Endothelial cell of hepatic sinusoid (primary cell): ENCODE data around the gene ZNF470.

ENCODE experiments used
- in situ Hi-C: cut with HindIII; loops from 2 replicates; pipeline ENCODE4 v1.10.0; 2017; ENCODE audit warnings: low sequenced_read_pairs

ZNF470 gene

DNA sequence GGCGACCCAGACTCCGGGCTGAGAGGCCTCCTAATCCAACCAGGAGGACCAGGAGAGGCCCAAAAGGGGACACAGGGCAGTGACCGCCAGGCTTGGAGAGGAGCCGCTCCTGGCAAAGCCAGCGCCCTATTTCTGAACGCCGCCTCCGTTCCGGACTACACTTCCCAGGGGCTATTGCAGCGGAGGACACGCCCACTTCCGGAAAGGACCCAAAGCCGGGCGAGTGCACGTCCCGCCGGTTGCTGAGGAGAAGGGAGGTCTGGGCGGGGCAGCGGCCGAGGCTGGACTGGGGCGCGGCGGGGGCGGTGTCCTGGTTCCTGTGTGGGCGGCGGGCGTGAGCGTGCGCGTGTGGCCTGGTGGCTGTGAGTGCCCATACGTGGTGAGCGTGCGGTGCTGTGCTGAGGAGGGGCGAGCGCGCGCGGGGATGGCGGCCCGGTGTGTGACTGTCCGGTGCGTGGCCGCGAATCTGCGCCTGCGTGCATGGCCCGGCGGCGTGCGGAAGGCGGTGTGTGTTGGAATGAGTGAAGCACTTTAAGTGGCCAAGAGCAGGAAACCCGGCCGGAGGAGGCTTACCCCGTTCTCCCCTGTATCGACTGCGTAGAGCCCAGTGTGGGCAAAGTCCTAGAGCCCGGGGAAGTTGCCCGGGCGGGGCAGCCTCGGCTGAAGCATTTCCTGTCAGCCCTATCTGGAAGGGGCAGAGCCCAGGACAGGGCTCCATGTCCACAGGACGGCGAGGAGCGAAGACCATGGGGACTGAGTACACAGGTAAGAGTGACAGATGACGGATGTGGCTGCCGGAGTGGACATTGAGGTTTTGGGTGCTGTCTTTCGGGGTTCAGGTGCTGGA is at the start of gene ZNF470:
ZNF470 (plus strand) TSS at position 195 of the 847 bp plus-strand sequence. CDS start 2,844 bp downstream, outside the sequence.
- in situ Hi-C loops = no loop called here

DNA sequence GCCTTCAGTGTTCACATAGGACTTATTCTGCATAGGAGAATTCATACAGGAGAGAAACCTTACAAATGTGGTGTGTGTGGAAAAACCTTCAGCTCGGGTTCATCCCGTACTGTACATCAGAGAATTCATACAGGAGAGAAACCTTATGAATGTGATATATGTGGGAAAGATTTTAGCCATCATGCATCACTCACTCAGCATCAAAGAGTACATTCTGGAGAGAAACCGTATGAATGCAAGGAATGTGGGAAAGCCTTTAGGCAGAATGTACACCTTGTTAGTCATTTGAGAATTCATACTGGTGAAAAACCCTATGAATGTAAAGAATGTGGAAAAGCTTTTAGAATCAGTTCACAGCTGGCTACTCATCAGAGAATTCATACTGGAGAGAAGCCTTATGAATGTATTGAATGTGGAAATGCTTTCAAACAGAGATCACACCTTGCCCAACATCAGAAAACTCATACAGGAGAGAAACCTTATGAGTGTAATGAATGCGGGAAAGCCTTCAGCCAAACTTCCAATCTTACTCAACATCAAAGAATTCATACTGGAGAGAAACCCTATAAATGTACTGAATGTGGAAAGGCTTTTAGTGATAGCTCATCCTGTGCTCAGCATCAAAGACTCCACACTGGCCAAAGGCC is 41.9 kb upstream of the ZNF470 start:
- in situ Hi-C loops = no loop called here

DNA sequence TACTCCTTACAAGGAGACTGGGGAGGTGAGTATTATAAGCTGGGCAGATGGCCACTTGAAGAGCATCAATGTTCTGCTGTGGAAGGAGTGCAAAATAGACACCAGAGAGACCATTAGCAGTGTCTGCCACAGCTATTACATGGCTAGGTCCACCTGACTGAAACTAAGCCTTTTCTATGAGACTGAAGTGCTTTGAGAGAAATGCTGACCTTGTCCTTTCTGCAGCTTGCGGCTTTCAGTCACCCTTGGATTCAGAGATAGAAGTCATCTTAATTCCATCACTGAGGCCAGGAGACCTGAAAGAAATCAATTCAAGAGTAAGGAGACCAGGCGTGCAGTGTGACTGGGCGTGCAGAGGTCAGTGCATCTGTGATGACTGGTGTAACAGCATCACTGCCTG is 29.8 kb upstream of the ZNF470 start:
- in situ Hi-C loops = no loop called here

DNA sequence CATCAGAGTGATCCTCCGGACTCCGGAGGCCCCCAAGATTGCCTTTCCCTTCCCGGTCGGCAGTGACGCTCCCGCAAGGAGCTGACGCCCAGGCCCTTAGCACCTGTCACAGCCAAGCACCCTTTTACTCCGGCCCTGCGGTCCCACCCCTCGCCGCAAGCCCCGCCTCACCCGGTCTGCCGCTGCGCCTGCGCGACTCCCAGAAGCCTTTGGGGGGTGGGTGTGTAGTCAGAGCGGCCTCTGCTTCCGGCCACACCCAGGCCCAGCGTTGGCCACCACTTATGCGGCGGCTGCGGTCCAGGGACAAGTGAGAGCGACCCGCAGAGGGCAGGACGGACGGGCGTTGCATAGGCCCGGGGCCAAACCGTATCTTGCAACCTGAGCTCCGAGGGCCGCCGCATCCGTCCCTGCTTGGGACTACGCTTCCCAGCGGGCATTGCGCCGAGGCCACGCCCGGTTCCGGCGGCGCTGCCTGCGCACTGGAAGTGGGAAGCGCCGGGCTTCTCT is 29.0 kb upstream of the ZNF470 start:
- in situ Hi-C loops = no loop called here

DNA sequence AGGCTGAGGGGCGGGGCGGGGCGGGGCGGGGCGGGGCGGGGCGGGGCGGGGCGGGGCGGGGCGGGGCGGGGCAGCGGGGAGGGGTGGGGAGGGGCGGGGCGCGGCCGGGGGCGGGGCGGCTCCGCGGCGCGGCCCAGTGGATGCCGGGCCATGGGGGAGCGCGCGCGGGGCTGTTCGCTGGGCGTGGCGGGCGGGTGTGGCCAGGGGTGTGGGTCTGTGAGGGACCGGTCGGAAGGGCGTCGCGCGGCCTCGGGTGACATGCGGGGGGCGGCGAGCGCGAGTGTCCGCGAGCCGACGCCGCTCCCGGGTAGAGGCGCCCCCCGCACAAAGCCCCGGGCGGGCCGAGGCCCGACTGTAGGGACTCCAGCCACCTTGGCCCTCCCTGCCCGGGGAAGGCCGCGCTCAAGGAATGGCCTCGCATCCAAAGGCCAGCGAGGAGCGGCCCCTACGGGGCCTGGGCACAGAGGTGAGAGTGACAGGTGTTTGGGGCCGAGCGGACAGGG is 28.5 kb upstream of the ZNF470 start, which contains the start of gene ZFP28:
ZFP28 (plus strand) TSS at position 188 of the 503 bp plus-strand sequence; CDS start at position 259, 71 bp downstream.
- in situ Hi-C loops = no loop called here

DNA sequence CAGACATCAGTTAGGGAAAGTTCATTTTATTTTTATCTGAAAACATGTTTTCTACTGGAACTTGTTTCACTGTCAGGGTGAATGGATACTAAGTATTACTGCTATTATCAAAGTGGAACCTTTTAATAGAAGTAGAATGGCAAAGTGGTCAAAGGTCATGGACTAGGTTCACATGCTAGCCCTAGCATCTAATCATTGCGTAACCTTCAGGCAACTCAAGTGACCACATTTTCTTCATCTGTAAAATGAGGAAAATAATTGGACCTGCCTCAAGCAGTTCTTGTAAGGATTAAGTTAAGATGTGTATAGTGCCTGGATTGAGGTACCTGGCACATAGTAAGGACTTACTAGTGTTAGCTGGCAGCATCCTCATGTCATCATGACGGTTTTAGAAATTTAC is 23.5 kb upstream of the ZNF470 start:
- in situ Hi-C loops = no loop called here

DNA sequence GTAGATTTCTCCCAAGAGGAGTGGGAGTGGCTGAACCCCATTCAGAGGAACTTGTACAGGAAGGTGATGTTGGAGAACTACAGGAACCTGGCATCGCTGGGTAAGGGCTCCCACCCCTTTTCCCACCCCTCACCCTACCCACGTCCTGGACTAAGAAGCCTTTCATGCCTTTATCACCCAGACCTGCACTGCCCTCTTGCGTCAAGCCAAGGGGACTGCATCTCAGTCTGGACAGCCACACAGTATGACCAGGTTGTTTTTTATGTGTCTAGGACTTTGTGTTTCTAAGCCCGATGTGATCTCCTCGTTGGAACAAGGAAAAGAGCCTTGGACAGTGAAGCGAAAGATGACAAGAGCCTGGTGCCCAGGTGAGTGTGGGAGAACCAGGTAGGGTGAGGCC is 19.7 kb upstream of the ZNF470 start:
- in situ Hi-C loops = no loop called here

DNA sequence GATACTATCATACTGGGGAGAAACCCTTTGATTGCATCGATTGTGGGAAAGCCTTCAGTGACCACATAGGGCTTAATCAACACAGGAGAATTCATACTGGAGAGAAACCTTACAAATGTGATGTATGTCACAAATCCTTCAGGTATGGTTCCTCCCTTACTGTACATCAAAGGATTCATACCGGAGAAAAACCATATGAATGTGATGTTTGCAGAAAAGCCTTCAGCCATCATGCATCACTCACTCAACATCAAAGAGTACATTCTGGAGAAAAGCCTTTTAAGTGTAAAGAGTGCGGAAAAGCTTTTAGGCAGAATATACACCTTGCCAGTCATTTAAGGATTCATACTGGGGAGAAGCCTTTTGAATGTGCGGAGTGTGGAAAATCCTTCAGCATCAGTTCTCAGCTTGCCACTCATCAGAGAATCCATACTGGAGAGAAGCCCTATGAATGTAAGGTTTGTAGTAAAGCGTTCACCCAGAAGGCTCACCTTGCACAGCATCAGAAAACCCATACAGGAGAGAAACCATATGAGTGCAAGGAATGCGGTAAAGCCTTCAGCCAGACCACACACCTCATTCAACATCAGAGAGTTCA is 12.9 kb upstream of the ZNF470 start:
- in situ Hi-C loops = no loop called here

DNA sequence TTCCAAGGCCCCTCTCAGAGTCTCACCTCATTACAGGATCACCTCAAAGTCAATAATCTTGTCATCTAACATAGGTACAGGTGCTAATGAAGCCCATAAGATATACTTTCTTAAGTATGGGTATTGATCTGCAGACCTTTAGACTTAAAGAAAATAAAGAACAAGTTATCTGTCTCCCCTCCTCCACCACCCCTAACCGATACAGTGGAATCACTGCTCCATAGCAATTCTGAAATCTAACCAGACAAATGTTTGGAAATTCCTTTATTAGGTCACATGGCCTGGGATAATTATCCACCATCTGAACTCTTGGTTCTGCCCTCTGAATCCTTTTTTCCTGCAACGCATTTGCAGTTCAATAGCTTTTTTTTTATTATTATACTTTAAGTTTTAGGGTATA is 4.5 kb upstream of the ZNF470 start:
- in situ Hi-C loops = no loop called here

DNA sequence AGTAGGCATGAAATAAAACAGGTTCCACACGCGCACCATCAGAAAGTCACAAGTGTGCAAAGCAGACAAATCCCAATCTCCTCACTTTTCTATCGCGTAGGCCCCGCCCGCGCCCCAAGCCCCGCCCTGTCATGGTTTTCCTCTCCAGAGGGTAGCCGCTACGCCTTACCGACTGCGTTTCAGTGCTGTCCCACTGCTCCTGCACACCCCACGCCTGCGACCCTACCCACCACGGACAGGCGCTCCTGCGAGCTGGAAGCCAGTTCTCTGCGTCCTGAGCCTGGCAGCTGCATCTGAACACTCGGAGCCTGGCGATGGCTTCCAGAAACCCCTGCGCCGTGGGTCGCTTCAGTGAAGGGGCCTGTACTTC is 379 bp upstream of the ZNF470 start:
- in situ Hi-C loops = no loop called here

DNA sequence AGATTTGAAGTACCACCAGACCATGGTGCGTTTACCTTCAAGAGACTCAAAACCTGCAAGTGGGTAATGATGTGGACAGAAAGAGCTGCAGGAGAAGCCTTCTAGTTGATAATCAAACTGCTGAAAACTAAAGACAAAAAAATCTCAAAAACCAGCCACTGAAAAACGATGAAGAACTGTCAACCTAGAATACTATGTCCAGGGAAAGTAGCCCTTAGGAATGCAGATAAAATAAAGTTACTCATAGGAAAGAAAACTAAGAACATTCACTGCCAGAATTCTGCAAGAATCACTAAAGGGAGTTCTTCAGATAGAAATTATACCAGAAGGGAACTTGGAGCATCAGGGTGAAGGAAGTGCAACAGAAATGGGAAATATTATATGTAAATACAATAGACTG is 5.3 kb downstream of the ZNF470 start:
- in situ Hi-C loops = no loop called here

DNA sequence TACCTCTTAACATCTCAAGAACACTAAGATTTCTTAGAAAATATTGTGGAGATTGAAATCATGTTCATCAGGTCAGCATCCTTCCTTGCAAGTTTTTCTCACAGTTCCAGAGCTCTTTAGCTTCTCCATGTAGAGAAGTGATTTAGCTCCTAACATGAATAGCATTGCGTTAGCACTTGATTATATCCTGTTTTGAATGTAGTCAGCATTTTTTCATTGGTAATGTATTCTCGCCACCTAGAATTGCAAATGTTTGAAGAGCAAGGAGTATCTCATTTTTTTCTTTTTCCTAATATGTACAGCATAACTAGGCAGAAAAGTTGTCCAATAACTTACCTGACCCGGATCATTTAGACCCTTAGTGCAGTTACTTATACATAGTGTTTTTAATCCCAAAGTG is 6.6 kb downstream of the ZNF470 start:
- in situ Hi-C loops = no loop called here

DNA sequence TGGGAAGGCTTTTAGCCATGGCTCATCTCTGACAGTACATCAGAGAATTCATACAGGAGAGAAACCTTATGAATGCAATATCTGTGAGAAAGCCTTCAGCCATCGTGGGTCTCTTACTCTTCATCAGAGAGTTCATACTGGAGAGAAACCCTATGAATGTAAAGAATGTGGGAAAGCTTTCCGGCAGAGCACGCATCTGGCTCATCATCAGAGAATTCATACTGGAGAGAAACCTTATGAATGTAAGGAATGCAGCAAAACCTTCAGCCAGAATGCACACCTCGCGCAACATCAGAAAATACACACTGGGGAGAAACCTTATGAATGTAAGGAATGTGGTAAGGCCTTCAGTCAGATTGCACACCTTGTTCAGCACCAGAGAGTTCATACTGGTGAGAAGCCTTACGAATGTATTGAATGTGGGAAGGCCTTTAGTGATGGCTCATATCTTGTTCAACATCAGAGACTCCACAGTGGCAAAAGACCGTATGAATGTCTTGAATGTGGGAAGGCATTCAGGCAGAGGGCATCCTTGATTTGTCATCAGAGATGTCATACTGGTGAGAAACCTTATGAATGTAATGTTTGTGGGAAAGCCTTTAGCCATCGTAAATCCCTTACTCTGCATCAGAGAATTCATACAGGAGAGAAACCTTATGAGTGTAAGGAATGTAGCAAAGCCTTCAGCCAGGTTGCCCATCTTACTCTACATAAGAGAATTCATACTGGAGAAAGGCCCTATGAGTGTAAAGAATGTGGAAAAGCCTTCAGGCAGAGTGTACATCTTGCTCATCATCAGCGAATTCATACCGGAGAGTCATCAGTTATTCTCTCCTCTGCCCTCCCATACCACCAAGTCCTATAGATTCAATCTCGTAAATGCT is 10.7 kb downstream of the ZNF470 start:
- in situ Hi-C loops = loop anchor here (5.0 kb wide), 1 partner anchor 39 kb away; no protein-coding TSS in a partner anchor

DNA sequence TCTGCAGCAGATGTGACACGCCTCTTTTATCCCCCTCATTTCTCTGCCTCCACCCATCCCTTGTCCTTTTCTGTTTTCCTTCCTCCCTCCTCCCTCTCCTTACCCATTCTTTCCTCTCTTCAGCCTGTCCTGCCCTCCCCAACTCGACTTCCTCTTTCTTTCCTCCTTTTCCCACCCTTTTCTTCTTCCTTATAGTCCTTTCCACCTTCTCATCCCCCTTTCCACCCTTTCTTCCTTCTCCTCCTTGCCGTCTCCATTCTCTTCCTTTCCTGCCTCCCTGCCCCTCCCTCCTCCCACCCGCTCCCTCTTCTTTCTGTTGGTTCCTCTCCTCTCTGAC is 27.1 kb downstream of the ZNF470 start:
- in situ Hi-C loops = no loop called here

DNA sequence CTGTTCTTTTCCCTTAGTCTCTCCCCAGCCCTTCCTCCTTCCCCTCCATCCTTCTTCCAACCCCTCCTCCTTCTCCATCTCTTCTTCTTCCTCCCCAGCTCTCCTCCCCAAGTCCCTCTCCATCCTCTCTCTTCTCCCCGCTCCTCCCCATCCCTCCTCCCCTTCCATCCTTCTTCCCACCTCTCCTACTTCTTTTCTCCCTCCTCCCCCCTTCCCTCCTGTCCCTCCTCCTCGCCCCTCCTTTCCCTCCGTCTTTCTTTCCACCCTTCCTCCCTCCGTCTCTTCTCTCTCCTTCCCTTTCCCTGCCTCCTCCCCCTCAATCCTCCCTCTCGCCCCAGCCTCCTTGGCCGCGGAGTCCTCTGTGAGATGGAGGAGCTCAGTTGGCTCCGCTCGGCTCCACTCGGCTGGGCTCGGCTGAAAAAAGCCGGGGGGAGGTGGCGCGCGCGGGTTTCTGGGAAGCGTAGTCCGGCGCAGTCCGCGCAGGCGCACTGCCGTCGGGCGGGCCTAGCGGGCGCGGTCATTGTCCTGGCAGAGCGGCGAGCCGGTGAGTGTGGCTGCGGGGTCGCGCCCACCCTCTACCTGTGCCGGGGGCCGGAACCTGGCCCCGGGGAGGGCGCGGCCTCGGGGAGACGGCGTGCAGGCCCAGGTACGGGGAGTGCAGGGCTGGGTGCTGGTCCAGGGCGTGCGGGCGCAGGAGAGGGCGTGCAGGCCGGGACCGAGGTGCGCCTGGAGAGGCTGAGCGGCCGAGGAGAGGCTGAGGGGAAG is 27.7 kb downstream of the ZNF470 start, which contains the start of gene ZNF71:
ZNF71 (plus strand) TSS at position 520 of the 765 bp plus-strand sequence. CDS start 6,257 bp downstream, outside the sequence.
- in situ Hi-C loops = no loop called here

DNA sequence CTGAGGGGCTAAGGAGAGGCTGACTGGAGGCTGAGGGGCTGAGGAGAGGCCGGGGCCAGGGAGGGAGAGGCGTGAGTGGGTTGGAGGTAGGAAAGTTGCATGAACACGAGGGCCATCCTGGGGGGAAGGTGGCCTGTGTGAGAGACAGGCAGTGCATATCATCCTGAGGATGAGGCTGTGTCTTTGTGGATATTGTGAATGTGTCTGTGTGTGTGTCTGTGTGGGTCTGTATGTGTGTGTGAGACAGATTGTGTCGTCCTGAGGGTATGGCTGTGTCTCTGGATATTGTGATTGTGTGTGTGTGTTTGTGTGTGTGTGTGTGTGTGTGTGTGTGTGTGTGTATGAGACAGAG is 28.3 kb downstream of the ZNF470 start:
- in situ Hi-C loops = no loop called here

DNA sequence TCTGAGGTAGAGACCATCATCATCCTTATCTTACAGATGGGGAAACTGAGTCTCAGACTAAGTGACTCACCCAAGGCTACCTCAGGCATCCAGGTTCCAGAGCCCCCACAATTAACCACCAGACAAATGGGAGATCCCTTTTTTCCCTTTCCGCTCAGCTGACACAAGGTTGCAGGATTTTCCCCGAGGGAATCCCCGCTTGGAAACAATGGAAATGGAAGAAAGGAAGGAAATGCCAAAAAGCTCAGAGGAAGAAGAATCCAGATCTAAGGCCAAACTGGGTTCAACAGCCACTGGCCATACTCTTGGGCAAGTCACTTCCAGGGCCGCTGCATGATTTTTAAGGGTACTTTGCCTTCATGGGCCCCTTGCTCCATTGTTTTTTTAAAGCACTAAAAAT is 29.4 kb downstream of the ZNF470 start:
- in situ Hi-C loops = no loop called here

DNA sequence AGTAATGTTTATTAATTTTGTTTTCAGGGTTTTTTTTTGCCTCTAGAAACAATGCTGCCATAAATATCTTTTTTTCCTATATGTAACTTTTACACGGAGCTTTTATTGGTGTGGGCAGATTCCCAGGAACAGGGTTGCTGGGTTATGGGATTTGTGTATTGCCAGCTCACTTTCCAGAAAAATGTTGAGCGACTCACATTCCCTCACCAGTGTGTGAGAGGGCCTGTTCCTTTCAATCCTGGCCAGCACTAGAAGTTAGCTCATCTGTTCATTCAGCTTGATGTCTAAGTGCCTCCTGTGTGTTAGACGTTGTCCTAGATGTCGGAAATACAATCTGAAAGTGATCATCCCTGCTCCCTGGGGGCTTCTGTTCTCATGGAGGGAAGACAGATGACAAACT is 30.4 kb downstream of the ZNF470 start:
- in situ Hi-C loops = no loop called here

DNA sequence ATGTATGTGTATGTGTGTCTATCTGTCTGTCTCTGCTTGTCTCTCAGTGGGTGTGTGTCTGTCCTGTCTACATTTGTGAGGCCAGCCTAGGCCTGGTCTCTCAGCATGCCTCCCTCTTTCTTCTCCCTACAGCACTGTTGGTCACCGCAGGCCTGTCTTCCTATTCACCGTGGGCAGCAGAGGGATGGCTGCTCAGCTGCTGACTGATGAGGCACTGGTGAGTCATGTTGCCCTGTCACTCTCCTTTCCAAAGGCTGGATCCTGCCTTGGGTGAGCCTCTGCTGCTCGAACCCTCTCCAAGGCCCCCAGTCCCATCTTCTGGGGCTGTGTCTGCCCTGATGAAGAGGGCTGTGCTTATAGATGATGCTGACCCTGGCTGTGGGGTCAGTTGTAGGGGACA is 34.1 kb downstream of the ZNF470 start:
- in situ Hi-C loops = no loop called here

DNA sequence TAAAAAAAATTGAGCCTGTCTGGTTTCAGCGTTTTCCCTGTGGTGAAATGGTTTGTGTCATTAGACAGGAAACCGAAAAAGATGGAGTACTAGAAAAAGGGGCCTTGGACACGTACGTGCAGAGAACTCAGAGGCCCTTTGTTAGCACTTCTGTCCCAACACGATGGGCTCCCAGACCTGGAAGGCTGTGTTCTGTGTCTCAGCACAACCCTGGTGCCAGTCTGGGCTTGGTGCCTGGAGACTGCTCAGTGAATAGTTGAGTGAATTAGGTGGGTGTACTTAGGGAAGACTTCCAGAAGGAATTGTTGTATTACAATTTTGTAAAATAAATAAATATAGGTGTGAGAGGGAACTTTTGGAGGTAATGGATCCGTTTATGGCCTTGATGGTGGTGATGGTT is 36.6 kb downstream of the ZNF470 start:
- in situ Hi-C loops = no loop called here
